GM10266 (cell line): Measurements from ENCODE around the gene PRM1.
A peak's percentile ranks its signal among the peaks of the same experiment; 100 is the strongest.

Experiments
- DNase-seq: peaks from one replicate; pipeline ENCODE4 v3.0.0; 2012; ENCODE audit errors: extremely low spot score
- CTCF ChIP-seq: IDR thresholded peaks from 2 replicates; pipeline ENCODE4 v1.5.1; 2012; ENCODE audit warnings: mild to moderate bottlenecking, low read depth; ENCODE audit not compliant: control insufficient read depth, insufficient read depth; ENCODE audit errors: missing control alignments

PRM1 gene

GRCh38 chr16:11234884-11235702, 46.0 kb downstream of the PRM1 start:
- no peak for TF ChIP-seq CTCF
- no peak for DNase-seq

GRCh38 chr16:11233727-11234376, 47.3 kb downstream of the PRM1 start:
- no peak for TF ChIP-seq CTCF
- DNase-seq: no peak

- TF ChIP-seq CTCF: peak; percentile 5
- DNase-seq: peak; percentile 71
These were observed 48.0 kb downstream of the PRM1 start for GRCh38 chr16:11232852-11233726.

DNA sequence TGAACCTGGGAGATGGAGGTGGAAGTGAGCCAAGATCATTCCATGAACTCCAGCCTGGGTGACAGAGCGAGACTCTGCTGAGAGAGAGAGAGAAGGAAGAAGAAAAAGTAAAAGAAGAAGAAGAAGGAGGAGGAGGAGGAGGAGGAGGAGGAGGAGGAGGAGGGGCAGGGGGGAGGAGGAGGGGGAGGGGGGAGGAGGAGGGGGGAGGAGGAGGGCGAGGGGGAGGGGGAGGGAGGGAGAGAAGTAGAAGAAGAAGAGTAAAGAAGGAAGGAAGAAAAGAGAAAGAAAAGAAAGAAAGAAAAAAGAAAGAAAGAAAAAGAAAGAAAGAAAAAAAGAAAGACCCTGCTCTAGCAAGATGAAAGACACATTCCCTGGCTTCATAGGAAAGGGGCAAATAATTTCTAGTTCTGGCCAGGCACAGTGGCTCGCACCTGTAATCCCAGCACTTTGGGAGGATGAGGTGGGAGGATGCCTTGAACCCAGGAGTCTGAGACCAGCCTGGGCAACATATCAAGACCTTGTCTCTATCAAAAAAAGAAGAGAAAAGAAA, 48.8 kb downstream of the PRM1 start:
- TF ChIP-seq CTCF: no peak
- no peak for DNase-seq

DNA sequence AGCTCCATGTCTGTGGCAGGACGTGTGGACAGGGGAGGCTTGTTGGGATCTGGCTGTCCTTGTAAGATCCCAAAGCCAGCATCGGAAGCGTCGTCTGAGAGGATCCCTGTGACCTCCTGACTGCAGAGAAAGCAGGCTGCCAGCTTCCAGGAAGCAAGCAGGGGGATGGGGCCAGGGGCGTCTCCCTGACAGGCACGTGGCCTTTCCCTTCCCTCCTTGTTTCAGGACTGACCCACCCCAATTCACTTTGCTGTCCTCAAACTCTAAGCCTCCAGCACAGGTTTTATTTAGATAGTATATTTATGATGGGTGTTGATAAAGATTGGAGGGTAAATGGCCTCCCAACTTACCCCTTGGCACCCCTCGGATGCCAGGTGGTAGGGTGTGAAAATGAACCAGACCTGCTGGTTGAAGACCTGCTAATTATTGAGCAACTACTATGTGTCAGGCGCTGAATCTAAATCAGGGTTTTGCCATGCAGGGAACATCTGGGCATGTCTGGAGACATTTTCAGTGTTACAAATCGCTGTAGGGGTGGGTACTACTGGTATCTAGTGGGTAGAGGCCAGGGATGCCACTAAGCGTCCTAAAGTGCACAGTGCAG, 49.7 kb downstream of the PRM1 start:
- DNase-seq: no peak
- TF ChIP-seq CTCF: no peak
